Activated T-helper 1 cell treated with anti-CD3 and anti-CD28 coated beads, Interleukin-2, amount 50 U/mL, for 16 hours (primary cell): Measurements from ENCODE around the gene GALNT10.

Experiments
- DNase-seq, 2 donors: peaks; one replicate each; pipeline ENCODE4 v3.0.0-alpha.2; 2020; ENCODE audit warnings: low read depth in 1 of 2, low spot score in 1 of 2

The GALNT10 gene

DNA sequence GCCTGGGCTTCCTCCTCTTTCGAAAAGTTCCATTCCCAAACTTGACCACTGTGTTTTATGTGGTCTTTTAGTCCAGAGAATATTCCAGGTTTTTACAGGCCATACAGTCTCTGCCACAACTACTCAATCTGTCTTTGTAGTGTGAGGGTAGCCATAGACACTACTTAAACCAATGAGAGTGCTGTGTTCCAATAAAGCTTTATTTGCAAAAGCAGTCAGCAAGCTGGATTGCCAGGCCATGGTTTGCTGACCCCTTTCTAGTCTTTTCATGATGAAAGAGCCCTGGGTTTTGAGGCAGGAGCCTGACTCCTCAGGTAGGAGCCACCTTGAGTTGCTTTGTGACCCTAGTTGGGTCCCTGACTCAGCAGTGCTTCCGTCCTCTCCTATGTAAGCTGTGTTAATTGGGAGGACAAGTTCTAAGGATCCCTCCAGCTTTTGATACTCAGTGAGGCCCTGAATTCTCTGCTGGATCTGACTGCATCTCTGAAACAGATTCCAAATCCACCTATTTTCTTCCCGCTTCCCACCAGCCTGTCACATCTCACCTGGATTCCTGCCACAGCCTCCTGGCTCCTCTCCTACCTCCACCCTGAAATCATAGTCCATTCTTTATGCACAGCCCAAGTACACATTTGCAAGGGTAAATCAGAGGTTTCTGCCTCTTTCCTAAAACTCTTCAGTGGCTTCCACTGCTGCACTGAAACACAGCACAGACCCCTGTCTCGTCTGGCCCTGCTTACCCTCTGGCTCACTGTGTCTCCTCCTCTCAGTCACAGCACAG, 13.5 kb downstream of the GALNT10 start:
- DNase-seq: no peak

DNA sequence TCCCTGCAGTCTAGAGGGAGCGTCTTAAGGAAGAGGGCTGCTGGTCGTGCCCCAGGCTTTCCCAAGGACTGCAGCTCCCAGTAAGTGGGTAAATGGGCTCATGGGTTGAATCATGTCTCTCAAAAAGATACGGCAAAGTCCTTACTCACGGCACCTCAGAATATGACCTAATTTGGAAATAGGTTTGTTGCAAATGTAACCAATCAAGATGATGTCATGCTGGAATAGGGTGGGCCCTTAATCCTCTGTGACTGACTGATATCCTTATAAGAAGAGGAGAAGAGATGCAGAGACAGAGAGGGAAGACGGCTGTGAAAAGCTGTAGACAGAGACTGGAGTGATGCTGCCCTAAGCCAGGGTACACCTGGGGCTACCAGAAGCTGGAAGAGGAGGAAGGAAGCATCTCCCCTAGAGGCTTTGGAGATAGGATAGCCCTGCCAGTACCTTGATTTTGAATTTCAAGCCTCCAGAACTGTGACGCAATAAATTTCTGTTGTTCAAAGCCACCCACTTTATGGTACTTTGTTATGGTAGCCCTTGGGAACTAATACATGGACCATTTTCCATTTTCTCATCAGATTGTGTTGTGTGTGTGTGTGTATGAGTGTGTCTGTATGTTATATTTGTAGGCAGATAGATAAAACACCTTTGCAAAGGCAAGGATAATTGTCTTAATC, 15.0 kb downstream of the GALNT10 start:
- no peak for DNase-seq

DNA sequence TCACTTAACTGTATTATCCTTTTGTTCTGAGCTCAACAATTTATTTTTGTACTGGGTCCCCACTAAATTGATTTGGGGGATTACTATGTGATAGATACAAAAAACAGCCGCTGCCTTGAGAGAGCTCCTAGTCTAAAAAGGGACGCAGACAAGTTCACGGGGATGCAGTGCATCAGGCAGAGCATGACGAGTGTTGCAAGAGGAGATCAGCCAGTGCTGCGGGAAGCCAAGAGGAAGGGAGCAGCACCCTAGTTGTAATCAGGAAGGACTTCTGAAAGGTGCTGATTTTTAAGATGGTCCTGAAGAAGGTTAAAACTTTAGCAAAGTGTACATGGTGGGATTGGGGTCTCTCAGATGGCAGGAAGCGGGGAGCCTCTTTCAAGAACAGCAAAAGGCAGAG, 15.8 kb downstream of the GALNT10 start:
- DNase-seq: no peak

DNA sequence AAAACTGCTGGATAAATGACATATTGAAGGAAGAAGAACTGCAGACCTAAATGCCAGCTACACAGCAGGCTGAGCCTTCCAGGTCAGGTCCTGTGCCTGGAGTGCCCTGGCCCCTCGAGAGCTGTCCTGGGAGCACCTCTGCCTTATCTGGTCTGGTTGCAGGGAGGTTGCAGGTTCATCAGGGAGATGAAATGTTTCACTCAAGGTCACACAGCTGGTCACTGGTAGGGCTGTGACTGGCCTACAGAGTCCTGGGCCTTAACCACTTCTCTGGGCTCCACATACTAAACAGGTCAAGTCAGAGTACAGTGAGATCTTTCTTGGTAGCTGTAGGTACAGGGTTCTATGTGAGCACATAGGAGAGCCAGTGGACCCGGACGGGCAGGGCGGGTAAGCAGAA, 16.7 kb downstream of the GALNT10 start:
- no peak for DNase-seq

DNA sequence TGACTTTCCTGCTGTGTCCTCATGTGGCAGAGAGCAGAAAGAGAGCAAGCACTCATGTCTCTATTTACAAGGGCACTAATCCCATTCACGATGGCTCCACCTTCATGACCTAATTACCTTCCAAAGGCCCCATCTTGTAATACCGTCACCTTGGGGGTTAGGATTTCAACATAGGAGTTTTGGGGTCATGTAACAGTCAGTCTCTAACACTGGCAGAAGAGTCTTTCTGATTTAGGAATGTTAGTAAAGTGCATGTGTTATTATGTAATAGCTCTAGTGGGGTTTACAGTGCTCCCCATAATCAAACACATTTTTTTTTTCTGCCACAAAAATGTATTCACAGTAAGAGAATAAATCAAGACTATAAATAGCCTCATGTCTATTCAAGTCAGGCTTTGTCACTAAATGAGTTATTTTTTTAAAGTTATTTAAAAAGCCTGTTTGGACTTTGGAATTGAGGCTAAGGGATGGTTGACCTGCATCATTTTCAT, 19.1 kb downstream of the GALNT10 start:
- DNase-seq: no peak

DNA sequence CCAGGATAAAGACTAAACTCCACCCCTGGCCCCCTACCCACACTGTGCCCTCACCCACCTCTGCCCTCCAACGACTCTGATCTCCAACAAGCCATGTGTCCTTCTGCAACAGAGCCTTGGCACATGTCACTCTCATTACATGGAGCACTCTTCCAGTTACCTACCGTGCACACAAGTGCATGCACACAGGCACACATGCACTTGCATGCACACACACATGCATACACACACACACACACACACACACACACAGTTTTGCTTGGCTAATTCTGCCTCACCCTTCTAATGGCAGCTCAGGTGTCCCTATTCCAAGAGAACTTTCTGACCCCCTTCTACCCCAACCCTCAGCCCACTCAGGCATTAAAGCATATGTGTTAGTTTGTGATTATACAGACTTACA, 19.6 kb downstream of the GALNT10 start:
- DNase-seq: no peak

DNA sequence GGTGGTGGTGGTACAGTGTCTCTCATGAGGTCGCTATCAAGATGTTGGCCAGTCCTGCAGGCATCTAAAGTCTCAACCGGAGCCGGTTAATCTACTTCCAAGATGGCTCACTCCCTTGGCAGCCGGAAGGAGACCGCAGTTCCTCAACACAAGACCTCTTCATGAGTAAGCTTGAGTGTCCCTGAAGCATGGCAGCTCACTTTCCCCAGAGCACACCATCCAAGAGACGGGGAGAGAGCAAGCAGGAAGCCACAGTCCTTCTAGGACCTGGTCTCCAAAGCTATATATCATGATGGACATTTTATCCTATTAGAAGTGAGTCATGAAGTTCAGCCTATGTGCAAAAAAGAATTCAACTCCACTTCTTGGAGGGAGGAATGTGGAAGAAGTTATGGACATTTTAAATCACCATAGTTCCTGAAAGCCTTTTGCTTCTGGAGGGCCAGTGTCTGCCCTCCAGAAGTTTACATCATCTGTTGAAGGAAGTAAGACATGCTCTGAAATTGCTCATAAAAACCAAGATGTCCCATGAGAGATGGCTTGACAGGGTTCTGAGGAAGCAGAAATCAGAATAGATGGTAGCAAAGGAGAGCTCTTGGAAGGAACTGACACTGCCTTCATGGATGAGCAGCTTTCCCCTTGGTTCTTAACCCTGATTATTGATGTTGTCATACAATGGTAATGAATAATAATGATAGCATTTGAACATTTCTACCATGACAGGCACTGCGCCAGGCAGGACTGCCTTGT, 21.3 kb downstream of the GALNT10 start:
- DNase-seq: no peak

DNA sequence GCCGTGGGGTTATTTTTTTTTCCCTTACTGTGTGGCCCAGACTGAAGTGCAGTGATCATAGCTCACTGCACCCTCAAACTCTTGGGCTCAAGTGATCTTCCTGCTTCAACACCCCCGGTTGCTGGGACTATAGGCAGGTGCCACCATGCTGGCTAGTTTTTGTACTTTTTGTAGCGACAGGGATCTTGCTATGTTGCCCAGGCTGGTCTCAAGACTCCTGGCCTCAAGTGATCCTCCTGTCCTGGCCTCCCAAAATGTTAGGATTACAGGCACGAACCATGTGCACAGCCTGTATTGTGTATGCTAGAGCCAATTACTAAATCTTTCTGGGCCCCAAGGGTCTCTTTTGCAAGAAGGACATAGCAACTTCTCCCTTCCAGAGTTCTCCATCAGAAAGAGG, 23.1 kb downstream of the GALNT10 start:
- DNase-seq: no peak

DNA sequence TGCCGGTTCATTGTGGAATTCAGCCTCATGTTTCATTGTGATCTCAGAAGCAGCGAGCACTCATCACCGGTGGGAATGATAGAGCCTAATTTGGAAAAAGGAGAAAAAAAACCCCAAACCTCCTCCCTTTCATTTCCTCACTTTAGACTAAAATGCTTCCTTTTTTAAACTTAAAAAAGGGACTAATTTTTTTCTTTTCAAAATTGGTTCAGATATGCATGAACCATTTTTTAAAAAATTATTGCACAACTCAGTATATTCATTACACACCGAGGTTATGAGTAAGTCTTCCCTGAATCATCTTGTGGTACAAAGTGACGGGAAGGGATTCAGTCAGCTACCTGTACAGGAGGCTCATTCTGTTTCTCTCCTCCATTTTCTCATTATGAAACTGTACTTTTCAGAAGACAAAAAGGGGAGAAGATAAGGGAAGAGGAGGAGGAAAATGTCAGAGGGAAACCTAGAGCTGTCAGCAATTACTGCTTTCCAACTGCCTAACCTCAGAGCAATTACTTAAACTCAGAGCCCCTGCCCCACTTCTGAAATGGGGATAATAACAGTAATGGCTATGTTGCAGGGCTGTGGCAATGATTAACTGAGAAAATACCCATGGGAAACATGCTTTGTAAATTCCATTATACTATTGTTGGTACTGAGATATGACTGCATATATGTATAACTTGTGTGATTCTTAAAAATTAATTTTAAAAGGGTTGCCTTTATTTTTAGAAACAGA, 24.0 kb downstream of the GALNT10 start:
- DNase-seq: no peak

DNA sequence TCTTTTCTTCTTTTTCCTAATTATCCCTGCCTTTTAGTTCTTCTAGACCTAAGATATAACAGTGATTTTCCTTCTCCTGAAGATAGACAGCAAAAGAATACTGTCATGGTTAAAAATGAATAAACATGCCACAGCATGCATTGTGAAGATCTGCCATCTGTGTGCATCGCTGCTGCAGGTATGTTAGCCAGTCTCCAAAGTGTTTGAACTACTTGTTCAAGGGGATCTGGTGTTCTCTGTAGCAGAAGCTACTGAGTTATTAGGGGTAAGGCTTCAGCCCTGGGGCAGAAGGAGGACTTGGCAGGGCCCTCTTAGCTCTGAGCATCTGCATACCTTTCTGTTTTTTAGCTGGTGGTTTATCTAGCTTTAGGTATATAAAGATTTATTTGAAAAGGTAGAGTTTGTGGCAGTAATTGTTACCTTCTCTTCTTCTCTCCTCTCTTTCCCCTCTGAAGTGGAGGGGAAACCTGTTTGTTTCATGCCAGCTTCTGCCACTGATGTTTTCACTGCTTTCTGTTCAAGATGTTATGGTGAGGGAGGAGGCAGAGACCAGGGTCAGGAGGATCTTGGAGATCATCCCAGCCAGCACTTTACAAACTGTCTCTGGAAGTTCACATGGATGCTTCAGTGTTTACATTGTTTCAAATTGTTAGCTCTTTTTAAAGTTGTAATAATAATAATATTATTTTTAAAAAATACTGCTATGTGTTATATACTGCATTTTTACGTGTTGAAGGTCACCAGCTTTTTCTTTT, 25.2 kb downstream of the GALNT10 start:
- DNase-seq: no peak

DNA sequence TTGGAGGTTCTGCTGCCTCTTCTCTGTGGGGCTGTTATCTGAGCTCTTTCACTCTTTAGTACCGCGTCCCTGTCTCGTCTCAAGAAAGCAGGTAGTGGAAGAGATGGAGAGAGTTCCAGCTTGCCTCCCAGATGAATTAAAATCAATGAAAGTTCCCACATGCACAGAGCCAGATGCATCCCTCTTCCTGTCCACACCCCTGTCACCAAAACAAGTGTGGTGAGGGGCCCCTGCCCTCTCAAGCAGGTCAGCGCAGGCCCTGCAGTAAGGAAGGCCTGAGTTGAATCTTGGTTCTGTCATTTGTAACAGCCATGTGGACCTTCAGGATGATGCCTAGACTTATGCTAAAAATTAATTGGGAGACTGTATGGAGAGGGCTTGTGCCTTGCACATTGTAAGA, 26.9 kb downstream of the GALNT10 start:
- no peak for DNase-seq

DNA sequence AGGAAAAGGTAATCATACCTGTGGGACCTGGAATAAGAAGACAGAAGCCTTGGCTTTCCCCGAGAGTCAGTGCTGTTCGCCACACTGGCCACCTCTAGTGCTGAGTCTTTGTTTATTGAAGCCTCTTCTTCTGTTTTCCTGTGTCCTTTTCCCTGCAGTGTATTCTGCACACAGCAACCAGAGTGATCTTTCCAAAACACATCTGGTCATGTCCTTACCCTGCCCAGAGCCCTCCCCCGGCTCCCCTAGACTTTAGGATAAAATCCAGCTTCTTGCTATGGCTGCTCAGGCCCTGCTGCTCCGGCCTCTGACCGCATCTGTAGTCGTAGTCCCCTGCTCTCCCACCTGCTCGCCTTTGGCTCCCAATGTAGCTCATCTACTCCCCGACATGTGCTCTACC, 28.3 kb downstream of the GALNT10 start:
- DNase-seq: no peak

DNA sequence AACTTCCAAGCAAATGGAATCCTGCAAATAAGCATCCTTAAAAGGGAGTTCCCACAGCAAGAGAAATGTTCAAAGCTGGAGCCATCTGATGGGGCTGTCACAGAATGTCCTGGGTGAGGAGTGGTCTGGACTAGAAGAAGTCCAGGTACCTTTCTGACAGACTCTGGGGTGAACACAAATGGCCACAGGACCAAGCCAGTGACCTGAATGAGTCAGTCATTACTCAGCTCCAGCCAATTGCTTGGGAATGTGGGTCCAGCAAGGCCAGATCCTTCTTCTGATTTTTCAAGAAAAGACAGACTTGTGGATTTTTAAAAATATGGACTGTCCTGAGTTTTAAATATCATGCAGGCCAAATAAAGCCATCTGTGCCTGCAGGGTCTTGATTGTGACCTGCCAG, 30.1 kb downstream of the GALNT10 start:
- no peak for DNase-seq

DNA sequence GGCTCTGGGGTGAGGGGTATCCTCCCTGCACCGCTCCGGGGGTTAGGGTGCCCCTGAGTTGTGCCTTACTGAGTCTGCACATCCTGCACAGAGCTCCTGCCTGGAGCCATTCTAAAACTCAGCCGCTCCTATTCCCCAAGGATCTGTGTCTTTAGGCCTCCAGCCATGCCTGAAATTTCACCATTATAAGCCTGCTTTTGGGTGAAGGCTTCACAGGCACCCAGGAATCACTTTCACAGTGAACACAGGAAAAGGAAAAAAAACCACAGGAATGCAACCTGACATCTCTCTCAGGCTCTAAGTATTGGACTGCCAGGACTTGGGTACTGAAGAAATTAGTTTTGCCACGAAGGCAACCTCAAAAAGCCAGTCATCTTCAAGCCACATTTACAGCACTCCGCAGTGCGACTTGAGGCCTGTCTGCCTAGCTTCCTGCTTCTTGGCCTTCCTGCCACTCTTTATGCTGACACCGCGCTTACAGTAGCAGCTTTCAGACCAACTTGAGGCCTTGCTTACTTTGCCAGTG, 30.9 kb downstream of the GALNT10 start:
- DNase-seq: peak; percentile 18 to 26

DNA sequence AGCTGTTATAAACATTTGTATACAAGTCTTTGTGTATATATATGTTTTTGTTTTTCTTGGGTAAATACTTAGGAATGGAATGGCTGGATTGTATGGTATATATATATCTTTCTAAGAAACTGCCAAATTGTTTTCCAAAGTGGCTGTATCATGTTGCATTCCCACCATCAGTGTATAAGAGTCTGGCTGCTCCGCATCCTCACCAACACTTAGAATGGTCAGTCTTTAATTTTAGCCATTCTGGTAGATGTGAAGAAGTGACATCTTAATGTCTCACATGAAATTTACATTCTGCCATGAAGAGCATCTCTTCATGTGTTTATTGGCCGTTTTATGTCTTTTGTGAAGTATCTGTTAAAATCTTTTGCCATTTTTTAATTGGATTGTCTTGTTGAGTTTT, 31.9 kb downstream of the GALNT10 start:
- DNase-seq: no peak

DNA sequence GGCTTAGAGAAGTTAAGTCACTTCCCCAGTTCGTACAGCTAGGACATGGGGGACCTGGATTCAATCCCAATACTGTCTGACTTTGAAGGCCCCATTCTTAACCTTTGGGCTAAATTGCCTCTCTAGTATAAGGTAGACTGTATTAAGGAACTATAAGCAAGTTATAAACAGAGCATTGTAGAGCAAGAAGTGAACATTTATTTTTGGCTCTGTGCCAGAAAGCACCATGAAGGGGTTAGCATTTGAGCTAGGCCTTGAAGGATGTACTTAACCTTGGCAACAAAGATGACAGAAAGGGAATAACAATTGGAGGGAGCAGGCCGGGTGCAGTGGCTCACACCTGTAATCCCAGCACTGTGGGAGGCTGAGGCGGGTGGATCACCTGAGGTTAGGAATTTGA, 32.8 kb downstream of the GALNT10 start:
- DNase-seq: no peak

DNA sequence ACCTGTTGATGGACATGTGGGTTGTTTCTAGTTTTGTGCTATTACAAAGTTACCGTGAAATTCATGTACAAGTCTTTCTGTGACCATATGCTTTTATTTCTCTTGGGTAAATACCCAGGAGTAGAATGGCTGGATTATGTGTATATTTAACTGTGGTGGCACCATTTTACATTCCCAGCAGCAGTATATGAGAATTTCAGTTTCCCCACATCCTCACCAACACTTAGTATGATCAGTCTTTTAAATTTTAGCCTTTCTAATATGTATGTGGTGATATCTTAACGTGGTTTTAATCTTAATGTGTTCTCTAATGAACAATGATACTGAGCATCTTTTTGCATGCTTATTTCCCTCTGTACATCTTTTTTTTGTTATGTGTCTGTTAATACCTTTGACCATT, 36.6 kb downstream of the GALNT10 start:
- DNase-seq: no peak

DNA sequence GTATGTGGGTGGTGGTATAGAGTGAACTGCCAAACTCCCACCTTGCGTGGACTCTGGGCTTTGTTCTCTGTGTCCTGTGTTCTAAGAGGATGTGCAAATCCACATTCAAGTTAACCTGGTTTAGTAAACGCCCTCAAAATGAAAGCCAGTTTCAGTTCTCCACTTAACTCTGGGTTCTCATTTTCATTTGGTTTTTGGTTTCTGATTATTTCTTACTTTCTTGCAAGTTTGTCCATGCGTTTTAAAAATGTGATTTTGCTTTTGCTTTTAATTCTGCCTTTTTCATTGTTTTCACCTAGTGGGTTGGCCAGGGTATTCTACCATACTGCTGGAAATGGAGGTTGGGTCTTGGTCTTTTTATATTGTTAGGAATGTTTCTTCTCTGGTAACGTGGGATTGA, 38.2 kb downstream of the GALNT10 start:
- no peak for DNase-seq

DNA sequence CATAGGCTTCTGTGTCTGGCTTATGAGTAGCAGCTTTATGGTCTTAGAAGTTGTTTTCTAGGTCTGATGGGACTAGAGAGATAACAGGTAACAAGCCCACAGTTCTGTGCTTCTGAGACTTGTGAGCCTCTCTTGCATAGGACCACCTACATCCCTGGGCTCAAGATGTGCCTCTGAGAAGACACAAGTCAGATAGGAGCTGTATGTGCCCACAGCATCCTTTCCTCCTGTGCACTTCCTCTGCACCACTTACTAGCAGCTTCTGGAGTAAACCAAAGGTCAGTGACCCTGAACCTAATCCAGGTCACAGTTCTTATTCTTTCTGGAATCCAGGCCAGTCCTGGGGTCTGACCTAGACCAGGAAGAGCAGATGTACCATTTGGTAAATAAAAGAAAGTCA, 40.0 kb downstream of the GALNT10 start:
- DNase-seq: no peak

DNA sequence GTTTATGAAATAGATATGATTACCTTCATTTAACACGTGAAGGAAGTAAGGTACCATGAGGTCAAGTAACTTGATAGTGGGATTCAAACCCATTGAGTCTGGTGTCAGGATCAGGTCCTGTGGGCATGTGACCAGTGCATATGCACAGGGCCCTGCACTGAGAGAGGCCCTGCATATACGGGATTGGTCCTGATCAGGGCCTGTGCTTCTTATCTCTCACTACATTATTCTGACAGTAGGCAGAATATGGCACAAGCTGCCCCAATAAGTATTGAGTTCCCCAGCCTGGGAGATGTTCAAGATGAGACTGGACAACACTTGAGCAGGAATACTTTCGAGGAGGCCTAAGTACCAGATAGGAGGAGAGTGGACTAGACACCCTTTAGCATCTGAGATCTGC, 44.0 kb downstream of the GALNT10 start:
- DNase-seq: no peak
